Mesodermal cell (in vitro differentiated cells): Measurements from ENCODE around the gene WDR37.

Source experiments
- H3K27ac ChIP-seq: 2 replicates; pipeline ENCODE4 v1.7.0; 2013; ENCODE audit warnings: mild to moderate bottlenecking, low read depth, low read length, moderate library complexity; ENCODE audit not compliant: severe bottlenecking
- H3K36me3 ChIP-seq: 2 replicates; pipeline ENCODE4 v1.7.1; 2013; ENCODE audit warnings: mild to moderate bottlenecking, low read length, moderate library complexity; ENCODE audit not compliant: control insufficient read depth, insufficient read depth
- H3K4me1 ChIP-seq: one replicate; pipeline ENCODE4 v1.7.1; 2013; ENCODE audit warnings: mild to moderate bottlenecking, low read length; ENCODE audit not compliant: insufficient read depth, control insufficient read depth, poor library complexity, severe bottlenecking
- H3K4me3 ChIP-seq: 2 replicates; pipeline ENCODE4 v1.7.0; 2013; ENCODE audit warnings: low read length, control low read depth, mild to moderate bottlenecking; ENCODE audit not compliant: insufficient read depth, poor library complexity, severe bottlenecking; ENCODE audit errors: extremely low read depth
- H3K9me3 ChIP-seq: 2 replicates; pipeline ENCODE4 v1.7.1; 2013; ENCODE audit warnings: mild to moderate bottlenecking, low read length, moderate library complexity; ENCODE audit not compliant: control insufficient read depth
- WGBS, 2 experiments: methylation state at CpG; one replicate each; pipeline ENCODE4 v1.1.5; 2013; ENCODE audit warnings: missing lambda C conversion rate in 2 of 2; ENCODE audit not compliant: insufficient coverage in 2 of 2; 5-methylcytosine and 5-hydroxymethylcytosine counted together

The WDR37 gene

DNA sequence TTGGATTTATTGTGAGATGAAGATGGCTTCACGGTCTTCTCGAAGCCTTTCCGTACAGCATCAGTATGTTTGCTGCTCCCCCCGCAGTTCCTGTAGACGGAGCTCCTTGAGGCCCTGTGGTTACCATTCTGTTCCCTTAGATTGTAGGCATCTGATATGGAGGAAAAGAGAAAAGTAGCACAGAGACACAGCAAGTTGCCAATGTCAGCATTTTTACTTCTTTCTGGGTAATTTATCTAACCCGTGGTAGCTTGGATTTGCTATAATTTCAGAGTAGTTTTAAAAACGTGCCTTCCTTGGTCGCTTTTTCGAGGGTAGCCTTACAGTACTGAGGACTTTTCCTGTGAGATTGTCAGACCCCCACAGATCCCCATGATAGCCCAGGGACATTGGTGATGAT, 37.5 kb downstream of the WDR37 start:
- Histone ChIP-seq H3K4me1 (peaks cover 5% of the 10 kb centered on the region), H3K36me3 (peaks cover 81% of the 10 kb centered on the region), H3K4me3 (no peak overlapping the region), H3K27ac (no peak overlapping the region), H3K9me3 (no peaks in the 10 kb centered on the region)
- WGBS, 2 experiments = 97% methylated on average over 9 of the region's 9 CpGs

DNA sequence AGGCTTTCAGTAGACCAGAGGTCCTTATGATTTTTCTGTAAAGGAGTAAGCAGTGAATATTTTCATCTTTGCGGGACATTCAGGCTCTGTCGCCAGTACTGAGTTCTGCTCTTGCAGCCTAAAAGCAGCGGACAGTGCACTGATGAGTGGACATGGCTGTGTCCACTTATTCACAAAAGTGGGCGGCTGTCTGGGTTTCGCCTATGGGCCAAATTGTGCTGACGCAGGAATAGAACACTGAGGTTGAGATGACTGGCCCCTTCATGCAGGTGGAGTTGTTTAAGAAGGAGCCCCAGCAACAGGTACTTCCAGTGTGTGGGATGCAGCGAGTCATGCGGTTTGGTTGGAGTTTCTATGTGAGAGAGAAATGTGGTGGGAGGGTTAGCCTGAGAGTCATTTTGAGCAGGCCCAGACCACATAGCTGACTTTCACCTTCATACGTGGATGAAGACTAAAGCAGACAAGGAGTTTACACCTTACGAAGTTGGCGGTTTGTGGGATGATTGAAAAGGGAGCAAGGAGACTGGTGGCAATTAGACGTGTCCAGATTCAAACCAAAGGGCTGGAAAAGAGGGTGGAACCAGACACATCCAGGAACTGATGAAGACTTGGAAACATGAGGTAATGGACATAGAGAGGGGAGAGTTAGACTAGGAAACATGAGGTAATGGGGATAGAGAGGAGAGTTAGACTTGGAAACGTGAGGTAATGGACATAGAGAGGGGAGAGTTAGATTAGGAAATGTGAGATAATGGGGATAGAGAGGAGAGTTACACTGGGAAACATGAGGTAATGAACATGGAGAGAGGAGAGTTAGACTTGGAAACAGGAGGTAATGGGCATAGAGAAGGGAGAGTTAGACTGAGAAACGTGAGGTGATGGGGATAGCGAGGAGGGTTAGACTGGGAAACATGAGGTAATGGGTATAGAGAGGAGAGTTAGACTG, 38.2 kb downstream of the WDR37 start:
- Histone ChIP-seq H3K4me3 (no peak overlapping the region), H3K9me3 (no peaks in the 10 kb centered on the region), H3K36me3 (peaks cover 79% of the 10 kb centered on the region), H3K4me1 (no peaks in the 10 kb centered on the region), H3K27ac (no peak overlapping the region)
- 96 to 97% methylated on average over 14 to 15 of the region's 15 CpGs for WGBS, 2 experiments

DNA sequence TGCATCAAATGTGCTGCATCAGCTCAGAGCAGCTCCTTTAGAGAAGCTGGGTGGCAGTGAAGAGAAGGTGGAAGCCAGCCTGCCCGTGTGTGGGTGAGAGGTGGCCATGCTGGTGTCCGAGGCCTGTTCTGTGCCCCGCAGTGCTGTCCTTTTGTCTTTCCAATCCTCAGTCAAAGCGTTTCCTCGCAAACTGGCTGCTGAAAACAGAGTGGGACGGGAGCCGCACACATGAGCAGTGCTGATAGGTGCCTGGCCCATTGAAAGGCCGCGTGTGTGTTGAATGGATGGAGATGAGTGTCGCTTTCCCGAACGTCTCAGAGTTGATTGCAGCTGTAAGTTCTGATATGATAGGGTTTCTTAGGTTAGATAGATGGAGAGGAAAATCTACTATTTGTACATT, 39.3 kb downstream of the WDR37 start:
- 92 to 93% methylated on average over 9 to 10 of the region's 12 CpGs for WGBS, 2 experiments
- no peaks in the 10 kb centered on the region for H3K9me3 ChIP-seq

DNA sequence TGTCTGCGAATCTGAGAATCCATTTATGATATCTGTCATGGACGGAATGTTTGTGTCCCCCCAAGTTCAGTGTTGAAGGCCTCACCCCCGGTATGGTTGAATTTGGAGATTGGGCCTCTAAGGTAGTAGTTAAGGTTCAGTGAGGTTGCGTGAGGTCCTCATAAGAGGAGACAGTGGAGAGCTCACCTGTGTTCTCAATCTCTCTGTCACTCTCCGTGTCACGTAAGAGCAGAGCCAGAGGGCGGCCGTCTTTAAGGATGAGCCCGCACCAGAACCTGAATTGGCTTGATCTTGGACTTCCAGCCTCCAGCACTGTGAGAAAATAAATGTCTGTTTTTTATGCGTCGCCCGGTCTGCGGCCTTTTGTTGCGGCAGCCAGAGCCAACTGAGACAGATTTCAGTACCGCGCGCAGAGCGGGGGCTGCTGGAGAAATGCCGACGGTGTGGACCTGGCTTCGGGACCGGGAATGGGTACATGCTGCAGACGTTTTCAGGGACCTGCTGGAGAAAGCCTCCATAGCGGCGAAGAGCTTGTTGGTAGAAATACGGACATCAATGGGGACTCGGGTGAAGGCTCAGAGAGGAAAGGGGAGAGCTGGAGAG, 40.2 kb downstream of the WDR37 start:
- H3K4me3 ChIP-seq = no peak overlapping the region
- no peak overlapping the region for H3K27ac ChIP-seq
- H3K36me3 ChIP-seq = peaks cover 76% of the 10 kb centered on the region
- no peaks in the 10 kb centered on the region for H3K9me3 ChIP-seq
- 94 to 95% methylated on average over 25 to 27 of the region's 27 CpGs for WGBS, 2 experiments
- peaks cover 3% of the 10 kb centered on the region for H3K4me1 ChIP-seq

More for the DNA sequence above, 39.3 kb downstream of the WDR37 start:
- Histone ChIP-seq H3K4me3 (no peak overlapping the region), H3K4me1 (no peaks in the 10 kb centered on the region), H3K36me3 (peaks cover 76% of the 10 kb centered on the region), H3K27ac (no peak overlapping the region)

DNA sequence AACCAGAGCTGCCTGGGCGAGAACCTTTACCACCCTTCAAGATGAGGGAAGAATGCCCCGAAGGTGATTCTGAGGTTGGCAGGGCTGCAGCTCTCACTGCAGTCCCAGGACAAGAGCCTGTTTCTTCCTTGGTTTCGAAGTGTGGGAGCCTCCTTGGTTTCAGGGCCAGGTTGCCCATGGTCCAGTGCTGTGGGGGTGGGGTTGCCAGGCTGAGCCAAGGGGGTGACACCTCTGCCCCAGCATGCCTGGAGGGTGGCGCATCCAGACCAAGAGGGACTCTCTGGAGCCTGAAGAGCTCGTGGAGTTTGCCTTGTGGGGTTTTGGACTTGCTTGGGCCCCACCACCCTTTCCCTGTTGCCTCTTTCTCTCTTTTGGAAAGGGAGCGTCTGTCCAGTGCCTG, 41.3 kb downstream of the WDR37 start:
- Histone ChIP-seq H3K4me1 (peaks cover 3% of the 10 kb centered on the region), H3K9me3 (no peaks in the 10 kb centered on the region), H3K36me3 (peaks cover 82% of the 10 kb centered on the region), H3K4me3 (no peak overlapping the region), H3K27ac (no peak overlapping the region)
- WGBS, 2 experiments = 94 to 97% methylated on average over 5 of the region's 6 CpGs

DNA sequence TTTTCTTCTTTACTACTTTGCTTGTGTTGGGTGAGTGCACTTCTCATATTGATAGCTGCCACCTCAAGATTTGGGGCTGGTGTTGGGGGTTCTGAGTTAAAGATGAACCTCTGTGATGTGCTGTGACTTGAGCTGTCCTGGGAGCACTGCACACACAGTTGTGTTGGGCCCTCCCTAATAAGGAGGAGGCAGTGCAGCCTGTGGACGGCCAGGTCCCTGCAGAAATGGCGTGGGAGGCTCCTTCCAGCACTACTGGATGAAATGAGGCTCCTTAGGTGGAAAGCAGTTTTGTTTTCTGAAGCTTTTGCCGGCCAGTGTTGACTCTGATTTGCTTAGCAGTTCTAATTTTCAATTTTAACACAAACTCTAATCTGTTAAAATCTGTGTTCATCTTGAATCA, 44.0 kb downstream of the WDR37 start:
- H3K27ac ChIP-seq = no peak overlapping the region
- peaks cover 3% of the 10 kb centered on the region for H3K4me1 ChIP-seq
- H3K9me3 ChIP-seq = no peaks in the 10 kb centered on the region
- H3K36me3 ChIP-seq = peaks cover 82% of the 10 kb centered on the region
- H3K4me3 ChIP-seq = no peak overlapping the region
- WGBS, 2 experiments = 71 to 86% methylated on average over 2 to 3 of the region's 3 CpGs

DNA sequence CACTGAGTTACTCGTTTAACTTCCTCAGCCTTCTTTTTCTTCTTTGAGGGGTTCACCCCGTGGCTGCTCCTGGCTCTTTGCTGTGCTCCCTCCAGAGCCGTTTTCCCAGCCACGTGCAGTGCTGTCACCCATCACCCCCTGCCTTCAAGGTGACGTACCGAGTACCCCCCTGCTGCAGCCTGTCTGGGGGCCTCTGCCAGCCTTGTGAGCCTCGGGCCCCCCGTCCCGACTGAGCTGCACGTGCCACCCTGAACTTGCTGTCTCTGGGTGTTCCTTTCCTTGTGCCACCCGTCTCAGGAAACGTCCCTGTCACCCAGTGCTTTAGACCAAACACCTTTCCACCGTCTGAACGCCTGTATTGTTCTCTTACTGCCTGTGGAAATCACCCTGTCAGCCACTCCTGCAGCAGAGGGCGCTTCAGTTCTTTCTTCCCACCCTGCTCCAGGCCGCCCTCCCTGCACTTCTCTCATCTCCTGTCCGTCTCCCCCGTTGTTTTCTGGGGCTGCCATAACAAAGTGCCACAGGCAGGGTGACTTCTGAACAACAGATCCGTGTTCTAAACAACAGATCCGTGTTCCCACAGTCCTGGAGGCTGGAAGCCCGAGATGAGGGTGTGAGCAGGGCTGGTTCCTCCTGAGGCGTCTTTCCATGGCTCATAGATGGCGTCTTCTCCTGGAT, 44.6 kb downstream of the WDR37 start:
- Histone ChIP-seq H3K36me3 (peaks cover 83% of the 10 kb centered on the region), H3K4me3 (no peak overlapping the region), H3K4me1 (peaks cover 3% of the 10 kb centered on the region), H3K9me3 (no peaks in the 10 kb centered on the region), H3K27ac (no peak overlapping the region)
- WGBS, 2 experiments = 69 to 71% methylated on average over 21 to 23 of the region's 23 CpGs

DNA sequence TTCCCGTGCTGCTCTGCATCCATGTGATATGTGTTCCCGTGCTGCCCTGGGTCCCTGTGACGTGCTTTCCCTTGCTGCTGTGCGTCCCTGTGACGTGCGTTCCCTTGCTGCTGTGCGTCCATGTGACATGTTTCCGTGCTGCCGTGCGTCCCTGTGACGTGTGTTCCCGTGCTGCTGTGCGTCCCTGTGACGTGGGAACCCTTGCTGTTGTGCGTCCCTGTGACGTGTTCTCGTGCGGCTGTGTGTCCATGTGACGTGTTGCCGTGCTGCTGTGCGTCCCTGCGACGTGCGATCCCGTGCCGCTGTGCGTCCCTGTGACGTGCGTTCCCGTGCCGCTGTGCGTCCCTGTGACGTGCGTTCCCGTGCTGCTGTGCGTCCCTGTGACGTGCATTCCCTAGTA, 45.8 kb downstream of the WDR37 start:
- 97 to 98% methylated on average over 37 of the region's 37 CpGs for WGBS, 2 experiments

DNA sequence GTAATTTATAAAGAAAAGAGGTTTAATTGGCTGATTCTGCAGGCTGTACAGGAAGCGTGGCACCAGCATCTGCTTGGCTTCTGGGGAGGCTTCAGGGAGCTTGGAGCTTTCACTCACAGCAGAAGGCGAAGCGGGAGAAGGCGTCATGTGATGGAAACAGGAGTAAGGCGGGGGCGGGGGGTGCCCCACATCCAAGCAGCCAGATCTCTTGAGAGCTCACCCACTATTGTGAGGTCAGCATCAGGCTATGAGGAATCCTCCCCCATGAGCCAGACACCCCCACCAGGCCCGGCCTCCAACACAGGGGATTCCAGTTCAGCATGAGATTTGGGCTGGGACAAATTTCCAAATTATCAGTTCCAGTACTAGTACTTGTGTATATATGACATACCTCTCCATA, 46.2 kb downstream of the WDR37 start:
- Histone ChIP-seq H3K4me3 (no peak overlapping the region), H3K4me1 (peaks cover 3% of the 10 kb centered on the region), H3K27ac (no peak overlapping the region), H3K9me3 (no peaks in the 10 kb centered on the region), H3K36me3 (peaks cover 80% of the 10 kb centered on the region)
- 98 to 100% methylated on average over 2 to 5 of the region's 7 CpGs for WGBS, 2 experiments

More for the DNA sequence above, 45.8 kb downstream of the WDR37 start:
- H3K27ac ChIP-seq = no peak overlapping the region
- H3K9me3 ChIP-seq = no peaks in the 10 kb centered on the region
- peaks cover 80% of the 10 kb centered on the region for H3K36me3 ChIP-seq
- no peak overlapping the region for H3K4me3 ChIP-seq
- H3K4me1 ChIP-seq = peaks cover 3% of the 10 kb centered on the region

DNA sequence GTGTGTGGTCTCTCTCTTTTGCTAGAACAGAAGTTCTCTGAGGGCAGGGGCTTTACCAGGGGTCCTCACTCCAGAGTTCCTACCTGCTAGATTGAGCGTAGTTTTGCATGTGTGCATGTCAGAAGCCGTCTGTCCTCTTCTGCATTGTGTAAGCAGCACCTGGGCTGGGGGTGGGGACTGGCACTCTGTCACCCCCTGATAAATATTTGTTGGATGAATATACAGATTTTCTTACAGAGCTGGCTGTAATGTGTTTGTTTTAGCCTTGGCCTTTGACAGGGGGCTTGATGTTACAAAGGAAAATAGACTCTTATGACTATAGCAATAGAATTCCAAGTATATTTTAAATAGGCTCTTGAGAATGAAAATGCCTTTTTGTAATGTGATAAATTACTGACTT, 46.6 kb downstream of the WDR37 start:
- Histone ChIP-seq H3K36me3 (peaks cover 80% of the 10 kb centered on the region), H3K27ac (no peak overlapping the region), H3K4me1 (peaks cover 3% of the 10 kb centered on the region), H3K4me3 (no peak overlapping the region), H3K9me3 (no peaks in the 10 kb centered on the region)
- 60 to 100% methylated on average over 1 of the region's 2 CpGs for WGBS, 2 experiments
